HEK293 (cell line): ENCODE measurements around the gene CA6.
"Not testable (repeated sequence)": the region's sequence is repeated elsewhere in the genome, so short reads cannot be mapped to it uniquely, and the experiment has no call there.

ENCODE experiments used
- CTCF ChIA-PET: fragments of 350-600 bp; formaldehyde crosslinking; extraction: SDS; loops from one replicate; lab custom pipeline; 2021; ENCODE audit warnings: antibody characterized with exemption; lab: Yijun Ruan, JAX
- POLR2A ChIA-PET: fragments of 300-600 bp; formaldehyde crosslinking; extraction: SDS; loops from one replicate; lab custom pipeline; 2020; ENCODE audit warnings: antibody characterized with exemption, inconsistent platforms; lab: Yijun Ruan, JAX
- H3K27ac ChIP-seq: fragments of 200-500 bp; sonication (Bioruptor generic); 2 replicates; pipeline ENCODE4 v1.5.1; 2014; ENCODE audit warnings: low read depth, low read length, control low read depth, inconsistent platforms; ENCODE audit errors: extremely low read depth
- H3K36me3 ChIP-seq, 2 experiments: fragments of 200-500 bp in 1 of 2; sonication (Bioruptor generic) in 1 of 2; 1 replicate in 1 of 2; 2 replicates in 1 of 2; pipeline ENCODE4 v1.5.1; 2014 to 2017; ENCODE audit warnings: inconsistent platforms in 2 of 2, low read length in 2 of 2; ENCODE audit not compliant: control insufficient read depth in 2 of 2, insufficient read depth in 1 of 2
- H3K4me1 ChIP-seq: fragments of 200-500 bp; sonication (Bioruptor generic); 2 replicates; pipeline ENCODE4 v1.5.1; 2014; ENCODE audit warnings: mild to moderate bottlenecking, low read length, inconsistent platforms; ENCODE audit not compliant: control insufficient read depth, insufficient read depth
- H3K4me3 ChIP-seq: 2 replicates; pipeline ENCODE4 v1.5.1; 2011; ENCODE audit warnings: low read depth, mild to moderate bottlenecking, control low read depth, low read length, moderate library complexity
- H3K9me3 ChIP-seq: fragments of 200-500 bp; sonication (Bioruptor generic); 2 replicates; pipeline ENCODE4 v1.5.1; 2014; ENCODE audit warnings: low read depth, low read length, inconsistent platforms; ENCODE audit not compliant: control insufficient read depth, insufficient read depth
- IKZF3 ChIP-seq: fragments of 450-650 bp; IDR thresholded peaks from 2 replicates; pipeline ENCODE4 v1.5.0; 2018; ENCODE audit warnings: missing biosample characterization, mild to moderate bottlenecking, missing genetic modification characterization, moderate library complexity
- SP7 ChIP-seq: fragments of 450-650 bp; formaldehyde crosslinking; IDR thresholded peaks from 2 replicates; pipeline ENCODE4 v1.5.1; 2016; ENCODE audit warnings: missing biosample characterization, missing genetic modification characterization
- ZBTB21 ChIP-seq: fragments of 450-650 bp; formaldehyde crosslinking; IDR thresholded peaks from 2 replicates; pipeline ENCODE4 v1.5.1; 2017; ENCODE audit warnings: missing biosample characterization, missing genetic modification characterization
- ZFP41 ChIP-seq: fragments of 450-650 bp; formaldehyde crosslinking; IDR thresholded peaks from 2 replicates; pipeline ENCODE4 v1.5.1; 2016; ENCODE audit warnings: missing biosample characterization, missing genetic modification characterization, borderline replicate concordance
- ZNF175 ChIP-seq: fragments of 450-650 bp; formaldehyde crosslinking; IDR thresholded peaks from 2 replicates; pipeline ENCODE4 v1.5.1; 2016; ENCODE audit warnings: missing biosample characterization, missing genetic modification characterization
- ZNF610 ChIP-seq: fragments of 450-650 bp; formaldehyde crosslinking; IDR thresholded peaks from 2 replicates; pipeline ENCODE4 v1.5.1; 2016; ENCODE audit warnings: missing biosample characterization, missing genetic modification characterization, borderline replicate concordance
- ZNF621 ChIP-seq: fragments of 450-650 bp; formaldehyde crosslinking; IDR thresholded peaks from 2 replicates; pipeline ENCODE4 v1.5.1; 2017; ENCODE audit warnings: missing biosample characterization, missing genetic modification characterization
- ZNF629 ChIP-seq: fragments of 450-650 bp; formaldehyde crosslinking; IDR thresholded peaks from 2 replicates; pipeline ENCODE4 v1.5.1; 2017; ENCODE audit warnings: missing biosample characterization, missing genetic modification characterization
- ZNF664 ChIP-seq: fragments of 450-650 bp; formaldehyde crosslinking; IDR thresholded peaks from 2 replicates; pipeline ENCODE4 v1.5.1; 2016; ENCODE audit warnings: missing biosample characterization, missing genetic modification characterization
- ZNF777 ChIP-seq: fragments of 450-650 bp; formaldehyde crosslinking; IDR thresholded peaks from 2 replicates; pipeline ENCODE4 v1.5.1; 2017; ENCODE audit warnings: missing biosample characterization, missing genetic modification characterization, borderline replicate concordance
- ZSCAN23 ChIP-seq: fragments of 450-650 bp; formaldehyde crosslinking; IDR thresholded peaks from 2 replicates; pipeline ENCODE4 v1.5.1; 2016; ENCODE audit warnings: missing biosample characterization, missing genetic modification characterization
- TF ChIP-seq, protein P1 (sequence below): fragments of 450-650 bp; IDR thresholded peaks from 2 replicates; pipeline ENCODE4 v1.5.1; 2018; ENCODE audit warnings: missing biosample characterization, missing genetic modification characterization
- TF ChIP-seq, protein P2 (sequence below): fragments of 450-650 bp; formaldehyde crosslinking; IDR thresholded peaks from 2 replicates; pipeline ENCODE4 v1.5.1; 2016; ENCODE audit warnings: missing biosample characterization, missing genetic modification characterization
- TF ChIP-seq, protein P3 (sequence below): fragments of 450-650 bp; formaldehyde crosslinking; optimal IDR thresholded peaks from 2 replicates; pipeline ENCODE3; 2016; ENCODE audit warnings: missing biosample characterization, mild to moderate bottlenecking, missing genetic modification characterization
- TF ChIP-seq, protein P4 (sequence below): fragments of 450-650 bp; formaldehyde crosslinking; conservative IDR thresholded peaks from 2 replicates; pipeline ENCODE4 v1.5.1; 2016; ENCODE audit warnings: low read depth, missing biosample characterization, missing genetic modification characterization

Gene CA6

DNA sequence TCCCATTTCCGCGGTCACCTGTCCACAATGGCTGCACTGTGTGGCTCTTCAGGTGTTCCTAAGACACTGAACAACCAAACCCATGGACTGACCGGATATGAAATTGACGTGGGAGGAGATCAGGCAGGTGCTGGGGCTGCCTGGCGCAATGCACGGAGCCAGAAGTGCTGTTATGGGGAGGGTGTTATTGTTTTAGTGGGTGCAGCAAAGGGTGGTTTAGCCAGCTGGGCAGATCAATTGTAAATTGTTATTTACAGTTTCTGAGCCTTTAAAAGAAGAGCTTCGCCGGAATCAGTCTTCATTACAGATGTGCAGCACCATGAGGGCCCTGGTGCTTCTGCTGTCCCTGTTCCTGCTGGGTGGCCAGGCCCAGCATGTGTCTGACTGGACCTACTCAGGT lies at the start of gene CA6:
TSS of gene CA6 (plus strand) at position 301 of the 400 bp plus-strand sequence. CDS start at position 320, 19 bp downstream.
- no peaks in the 10 kb centered on the region for H3K4me1 ChIP-seq
- no peak within 1 kb of the TSS for H3K4me3 ChIP-seq
- H3K36me3 ChIP-seq, result no peaks in the 10 kb centered on the region
- CTCF ChIA-PET, result no interaction called here
- no peak within 1 kb of the TSS for H3K27ac ChIP-seq
- POLR2A ChIA-PET, result no interaction called here
- TF ChIP-seq IKZF3 (tag by site-specific recombination), result no peak
- TF ChIP-seq, protein P1, sequence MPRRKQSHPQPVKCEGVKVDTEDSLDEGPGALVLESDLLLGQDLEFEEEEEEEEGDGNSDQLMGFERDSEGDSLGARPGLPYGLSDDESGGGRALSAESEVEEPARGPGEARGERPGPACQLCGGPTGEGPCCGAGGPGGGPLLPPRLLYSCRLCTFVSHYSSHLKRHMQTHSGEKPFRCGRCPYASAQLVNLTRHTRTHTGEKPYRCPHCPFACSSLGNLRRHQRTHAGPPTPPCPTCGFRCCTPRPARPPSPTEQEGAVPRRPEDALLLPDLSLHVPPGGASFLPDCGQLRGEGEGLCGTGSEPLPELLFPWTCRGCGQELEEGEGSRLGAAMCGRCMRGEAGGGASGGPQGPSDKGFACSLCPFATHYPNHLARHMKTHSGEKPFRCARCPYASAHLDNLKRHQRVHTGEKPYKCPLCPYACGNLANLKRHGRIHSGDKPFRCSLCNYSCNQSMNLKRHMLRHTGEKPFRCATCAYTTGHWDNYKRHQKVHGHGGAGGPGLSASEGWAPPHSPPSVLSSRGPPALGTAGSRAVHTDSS, result no peak
- no peak for TF ChIP-seq ZNF777 (tag by site-specific recombination)
- TF ChIP-seq, protein P2, sequence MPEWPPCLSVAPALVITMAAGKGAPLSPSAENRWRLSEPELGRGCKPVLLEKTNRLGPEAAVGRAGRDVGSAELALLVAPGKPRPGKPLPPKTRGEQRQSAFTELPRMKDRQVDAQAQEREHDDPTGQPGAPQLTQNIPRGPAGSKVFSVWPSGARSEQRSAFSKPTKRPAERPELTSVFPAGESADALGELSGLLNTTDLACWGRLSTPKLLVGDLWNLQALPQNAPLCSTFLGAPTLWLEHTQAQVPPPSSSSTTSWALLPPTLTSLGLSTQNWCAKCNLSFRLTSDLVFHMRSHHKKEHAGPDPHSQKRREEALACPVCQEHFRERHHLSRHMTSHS (tag by site-specific recombination), result no peak
- TF ChIP-seq, protein P3, sequence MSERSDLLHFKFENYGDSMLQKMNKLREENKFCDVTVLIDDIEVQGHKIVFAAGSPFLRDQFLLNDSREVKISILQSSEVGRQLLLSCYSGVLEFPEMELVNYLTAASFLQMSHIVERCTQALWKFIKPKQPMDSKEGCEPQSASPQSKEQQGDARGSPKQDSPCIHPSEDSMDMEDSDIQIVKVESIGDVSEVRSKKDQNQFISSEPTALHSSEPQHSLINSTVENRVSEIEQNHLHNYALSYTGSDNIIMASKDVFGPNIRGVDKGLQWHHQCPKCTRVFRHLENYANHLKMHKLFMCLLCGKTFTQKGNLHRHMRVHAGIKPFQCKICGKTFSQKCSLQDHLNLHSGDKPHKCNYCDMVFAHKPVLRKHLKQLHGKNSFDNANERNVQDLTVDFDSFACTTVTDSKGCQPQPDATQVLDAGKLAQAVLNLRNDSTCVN, result no peak
- TF ChIP-seq, all 188 proteins: peak for 0
- H3K9me3 ChIP-seq, result no peaks in the 10 kb centered on the region

DNA sequence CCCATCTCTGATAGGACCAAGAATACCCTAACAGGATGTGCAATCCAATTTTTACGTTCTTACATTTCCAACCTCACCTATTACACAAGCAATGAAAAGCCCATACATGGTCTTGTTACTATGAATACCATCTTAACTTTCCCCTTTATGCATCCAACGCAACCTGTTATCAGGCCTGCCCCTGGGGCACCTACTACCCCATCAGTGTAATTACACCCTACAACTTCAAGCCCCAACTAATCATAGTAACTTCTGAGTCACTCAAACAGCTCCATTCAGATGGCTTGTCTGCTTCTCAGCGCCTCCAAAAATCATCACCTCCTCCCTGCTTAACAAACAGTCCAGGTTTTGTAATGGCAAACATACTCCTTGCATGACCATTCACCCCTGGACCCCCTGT lies 48.9 kb upstream of the CA6 start:
- H3K27ac ChIP-seq, CTCF ChIA-PET, H3K9me3 ChIP-seq, H3K4me3 ChIP-seq, H3K36me3 ChIP-seq, POLR2A ChIA-PET, H3K4me1 ChIP-seq: not testable (repeated sequence)
- peak; percentile 95 for TF ChIP-seq SP7 (tag by site-specific recombination)

DNA sequence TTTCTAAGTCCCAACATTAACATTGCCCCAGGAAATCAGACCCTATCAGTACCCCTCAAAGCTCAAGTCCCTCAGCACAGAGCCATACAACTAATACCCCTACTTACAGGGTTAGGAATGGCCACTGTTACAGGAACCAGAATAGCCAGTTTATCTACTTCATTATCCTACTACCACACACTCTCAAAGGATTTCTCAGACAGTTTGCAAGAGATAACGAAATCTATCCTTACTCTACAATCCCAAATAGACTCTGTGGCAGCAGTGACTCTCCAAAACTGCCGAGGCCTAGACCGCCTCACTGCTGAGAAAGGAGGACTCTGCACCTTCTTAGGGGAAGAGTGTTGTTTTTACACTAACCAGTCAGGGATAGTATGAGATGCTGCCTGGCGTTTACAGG lies 48.2 kb upstream of the CA6 start:
- H3K36me3 ChIP-seq, H3K27ac ChIP-seq, H3K4me1 ChIP-seq, H3K4me3 ChIP-seq, POLR2A ChIA-PET, H3K9me3 ChIP-seq: not testable (repeated sequence)
- CTCF ChIA-PET, result interaction anchor here (0.8 kb wide), 1 partner anchor 13 kb away, joined by 3 read pairs; no protein-coding TSS in a partner anchor

DNA sequence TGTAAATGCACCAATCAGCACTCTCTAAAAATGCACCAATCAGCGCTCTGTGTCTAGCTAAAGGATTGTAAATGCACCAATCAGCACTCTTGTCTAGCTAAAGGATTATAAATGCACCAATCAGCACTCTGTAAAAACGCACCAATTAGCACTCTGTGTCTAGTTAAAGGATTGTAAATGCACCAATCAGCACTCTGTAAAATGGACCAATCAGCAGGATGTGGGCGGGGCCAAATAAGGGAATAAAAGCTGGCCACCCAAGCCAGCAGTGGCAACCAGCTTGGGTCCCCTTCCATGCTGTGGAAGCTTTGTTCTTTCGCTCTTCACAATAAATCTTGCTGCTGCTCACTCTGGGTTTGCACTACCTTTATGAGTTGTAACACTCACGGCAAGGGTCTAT lies 47.2 kb upstream of the CA6 start:
- H3K4me3 ChIP-seq, H3K9me3 ChIP-seq, H3K27ac ChIP-seq, H3K4me1 ChIP-seq, H3K36me3 ChIP-seq: not testable (repeated sequence)
- ChIA-PET POLR2A (interaction anchor here (1.2 kb wide), 1 partner anchor 20 kb away, joined by 3 read pairs; the partner anchor contains the start of gene ENO1), CTCF (interaction anchor here (0.6 to 1.0 kb wide), 4 partner anchors 36 to 158 kb away, joined by 3 to 4 read pairs (median 3); no protein-coding TSS in a partner anchor)

DNA sequence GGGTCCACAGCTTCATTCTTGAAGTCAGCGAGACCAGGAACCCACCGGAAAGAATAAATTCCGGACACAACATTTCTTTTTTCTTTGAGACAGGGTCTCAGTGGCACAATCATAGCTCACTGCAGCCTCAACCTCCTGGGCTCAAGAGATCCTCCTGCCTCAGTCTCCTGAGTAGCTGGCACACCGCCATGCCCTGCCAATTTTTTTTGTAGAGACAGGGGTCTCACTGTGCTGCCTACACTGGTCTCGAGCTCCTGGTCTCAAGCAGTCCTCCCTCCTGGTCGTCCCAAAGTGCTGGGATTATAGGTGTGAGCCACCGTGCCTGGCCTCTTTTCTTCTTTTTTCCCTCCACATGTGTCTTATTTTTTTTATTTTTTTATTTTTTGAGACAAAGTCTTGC lies 46.6 kb upstream of the CA6 start:
- CTCF ChIA-PET, result interaction anchor here (0.6 to 1.0 kb wide), 3 partner anchors 36 to 158 kb away, joined by 3 to 4 read pairs (median 3); no protein-coding TSS in a partner anchor
- H3K36me3 ChIP-seq, result no peaks in the 10 kb centered on the region
- H3K4me3 ChIP-seq, result no peak overlapping the region
- no peaks in the 10 kb centered on the region for H3K4me1 ChIP-seq
- no peaks in the 10 kb centered on the region for H3K9me3 ChIP-seq
- POLR2A ChIA-PET, result interaction anchor here (1.2 kb wide), 1 partner anchor 21 kb away, joined by 3 read pairs; the partner anchor contains the start of gene ENO1
- H3K27ac ChIP-seq, result no peak overlapping the region
- TF ChIP-seq, protein P4, sequence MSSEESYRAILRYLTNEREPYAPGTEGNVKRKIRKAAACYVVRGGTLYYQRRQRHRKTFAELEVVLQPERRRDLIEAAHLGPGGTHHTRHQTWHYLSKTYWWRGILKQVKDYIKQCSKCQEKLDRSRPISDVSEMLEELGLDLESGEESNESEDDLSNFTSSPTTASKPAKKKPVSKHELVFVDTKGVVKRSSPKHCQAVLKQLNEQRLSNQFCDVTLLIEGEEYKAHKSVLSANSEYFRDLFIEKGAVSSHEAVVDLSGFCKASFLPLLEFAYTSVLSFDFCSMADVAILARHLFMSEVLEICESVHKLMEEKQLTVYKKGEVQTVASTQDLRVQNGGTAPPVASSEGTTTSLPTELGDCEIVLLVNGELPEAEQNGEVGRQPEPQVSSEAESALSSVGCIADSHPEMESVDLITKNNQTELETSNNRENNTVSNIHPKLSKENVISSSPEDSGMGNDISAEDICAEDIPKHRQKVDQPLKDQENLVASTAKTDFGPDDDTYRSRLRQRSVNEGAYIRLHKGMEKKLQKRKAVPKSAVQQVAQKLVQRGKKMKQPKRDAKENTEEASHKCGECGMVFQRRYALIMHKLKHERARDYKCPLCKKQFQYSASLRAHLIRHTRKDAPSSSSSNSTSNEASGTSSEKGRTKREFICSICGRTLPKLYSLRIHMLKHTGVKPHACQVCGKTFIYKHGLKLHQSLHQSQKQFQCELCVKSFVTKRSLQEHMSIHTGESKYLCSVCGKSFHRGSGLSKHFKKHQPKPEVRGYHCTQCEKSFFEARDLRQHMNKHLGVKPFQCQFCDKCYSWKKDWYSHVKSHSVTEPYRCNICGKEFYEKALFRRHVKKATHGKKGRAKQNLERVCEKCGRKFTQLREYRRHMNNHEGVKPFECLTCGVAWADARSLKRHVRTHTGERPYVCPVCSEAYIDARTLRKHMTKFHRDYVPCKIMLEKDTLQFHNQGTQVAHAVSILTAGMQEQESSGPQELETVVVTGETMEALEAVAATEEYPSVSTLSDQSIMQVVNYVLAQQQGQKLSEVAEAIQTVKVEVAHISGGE, result no peak
- TF ChIP-seq, protein P1, result no peak
- TF ChIP-seq ZNF664 (tag by site-specific recombination) (no peak), ZNF621 (no peak), ZNF175 (tag by site-specific recombination) (no peak), ZNF629 (tag by site-specific recombination) (no peak), ZFP41 (no peak), ZBTB21 (no peak), ZNF610 (tag by site-specific recombination) (no peak), ZSCAN23 (tag by site-specific recombination) (no peak)
